ENCODE data around the gene PTPRO.

DNA sequence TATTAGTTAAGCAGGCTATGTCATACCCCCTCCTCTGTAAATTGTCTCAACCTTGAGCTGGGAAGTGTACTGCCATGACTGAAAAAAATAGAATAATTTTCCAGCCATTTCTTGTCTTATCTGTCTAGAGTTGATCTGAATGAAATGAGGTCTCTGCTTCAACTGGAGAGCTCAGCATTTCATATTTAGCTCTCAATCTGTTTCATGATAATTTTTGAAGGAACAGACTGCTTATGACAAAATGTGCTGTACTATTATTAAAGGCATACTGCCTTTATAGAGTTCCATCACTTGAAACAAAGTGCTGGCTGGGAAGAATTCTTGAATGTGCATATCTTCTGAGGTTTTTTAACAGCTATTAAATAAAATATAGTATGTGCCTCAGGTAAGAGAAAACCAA is 19.1 kb downstream of the PTPRO start:
- TF ChIP-seq, protein P1, sequence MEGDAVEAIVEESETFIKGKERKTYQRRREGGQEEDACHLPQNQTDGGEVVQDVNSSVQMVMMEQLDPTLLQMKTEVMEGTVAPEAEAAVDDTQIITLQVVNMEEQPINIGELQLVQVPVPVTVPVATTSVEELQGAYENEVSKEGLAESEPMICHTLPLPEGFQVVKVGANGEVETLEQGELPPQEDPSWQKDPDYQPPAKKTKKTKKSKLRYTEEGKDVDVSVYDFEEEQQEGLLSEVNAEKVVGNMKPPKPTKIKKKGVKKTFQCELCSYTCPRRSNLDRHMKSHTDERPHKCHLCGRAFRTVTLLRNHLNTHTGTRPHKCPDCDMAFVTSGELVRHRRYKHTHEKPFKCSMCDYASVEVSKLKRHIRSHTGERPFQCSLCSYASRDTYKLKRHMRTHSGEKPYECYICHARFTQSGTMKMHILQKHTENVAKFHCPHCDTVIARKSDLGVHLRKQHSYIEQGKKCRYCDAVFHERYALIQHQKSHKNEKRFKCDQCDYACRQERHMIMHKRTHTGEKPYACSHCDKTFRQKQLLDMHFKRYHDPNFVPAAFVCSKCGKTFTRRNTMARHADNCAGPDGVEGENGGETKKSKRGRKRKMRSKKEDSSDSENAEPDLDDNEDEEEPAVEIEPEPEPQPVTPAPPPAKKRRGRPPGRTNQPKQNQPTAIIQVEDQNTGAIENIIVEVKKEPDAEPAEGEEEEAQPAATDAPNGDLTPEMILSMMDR (IDR thresholded peaks at IDR 0.05): no peak
- no peak for TF ChIP-seq POLR2A (IDR thresholded peaks at IDR 0.05)

Data from body of pancreas (tissue), 4 donors.